Measurements from ENCODE around the gene ZNF614.
A peak's percentile ranks its signal among the peaks of the same experiment; 100 is the strongest.
"Not testable (repeated sequence)": the region's sequence is repeated elsewhere in the genome, so short reads cannot be mapped to it uniquely, and the experiment has no call there.

ZNF614 gene

GRCh38 chr19:52028027-52028779 is at the start of gene ZNF614:
Gene ZNF614, minus strand, starts transcription at chr19:52028379. Its CDS starts 2,634 bp downstream, at chr19:52025745.
- DNase-seq: peak; percentile 85

- DNase-seq: no peak
Measured at GRCh38 chr19:52070496-52070895, 42.3 kb upstream of the ZNF614 start.

DNA sequence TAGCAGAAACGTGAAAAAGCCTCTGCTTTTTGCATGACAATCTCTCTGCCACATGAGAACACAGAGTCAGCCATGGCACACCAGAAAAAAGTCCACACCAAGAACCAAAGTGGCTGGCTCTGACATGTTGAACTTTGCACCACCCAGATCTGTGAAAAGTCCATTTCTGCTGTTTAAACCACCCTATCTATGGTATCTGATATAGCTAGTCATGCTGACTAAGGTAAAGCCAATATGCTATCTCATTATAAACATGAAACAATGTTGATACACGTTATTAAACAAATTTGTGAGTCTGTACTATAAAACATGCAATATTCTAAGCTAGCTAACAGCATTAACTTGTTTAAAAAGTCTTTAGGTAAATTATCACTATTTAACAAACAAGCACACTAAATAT is 41.5 kb upstream of the ZNF614 start:
- no peak for DNase-seq

DNA sequence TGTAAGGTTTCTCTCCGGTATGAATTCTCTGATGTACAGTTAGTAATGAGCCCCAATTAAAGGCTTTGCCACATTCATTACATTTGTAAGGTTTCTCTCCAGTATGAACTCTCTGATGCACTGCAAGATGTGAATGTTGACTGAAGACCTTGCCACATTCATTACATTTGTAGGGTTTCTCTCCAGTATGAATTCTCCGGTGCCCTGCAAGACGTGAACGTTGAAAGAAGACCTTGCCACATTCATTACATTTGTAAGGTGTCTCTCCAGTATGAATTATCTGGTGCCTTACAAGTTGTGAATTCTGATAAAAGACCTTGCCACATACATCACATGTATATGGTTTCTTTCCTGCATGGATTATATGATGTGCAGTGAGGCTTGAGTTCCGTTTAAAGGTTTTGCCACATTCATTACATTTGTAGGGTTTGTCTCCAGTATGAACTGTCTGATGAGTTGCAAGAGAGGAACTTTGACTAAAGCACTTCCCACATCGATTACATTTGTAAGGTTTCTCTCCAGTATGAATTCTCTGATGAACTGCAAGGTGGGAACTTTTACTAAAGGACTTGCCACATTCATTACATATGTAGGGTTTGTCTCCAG is 38.2 kb upstream of the ZNF614 start:
- no peak for DNase-seq

GRCh38 chr19:52065399-52065798 is 37.2 kb upstream of the ZNF614 start:
- no peak for DNase-seq

GRCh38 chr19:52056480-52056879 is 28.3 kb upstream of the ZNF614 start:
- not testable (repeated sequence) for DNase-seq

GRCh38 chr19:52051736-52052135 is 23.6 kb upstream of the ZNF614 start:
- DNase-seq: not testable (repeated sequence)

DNA sequence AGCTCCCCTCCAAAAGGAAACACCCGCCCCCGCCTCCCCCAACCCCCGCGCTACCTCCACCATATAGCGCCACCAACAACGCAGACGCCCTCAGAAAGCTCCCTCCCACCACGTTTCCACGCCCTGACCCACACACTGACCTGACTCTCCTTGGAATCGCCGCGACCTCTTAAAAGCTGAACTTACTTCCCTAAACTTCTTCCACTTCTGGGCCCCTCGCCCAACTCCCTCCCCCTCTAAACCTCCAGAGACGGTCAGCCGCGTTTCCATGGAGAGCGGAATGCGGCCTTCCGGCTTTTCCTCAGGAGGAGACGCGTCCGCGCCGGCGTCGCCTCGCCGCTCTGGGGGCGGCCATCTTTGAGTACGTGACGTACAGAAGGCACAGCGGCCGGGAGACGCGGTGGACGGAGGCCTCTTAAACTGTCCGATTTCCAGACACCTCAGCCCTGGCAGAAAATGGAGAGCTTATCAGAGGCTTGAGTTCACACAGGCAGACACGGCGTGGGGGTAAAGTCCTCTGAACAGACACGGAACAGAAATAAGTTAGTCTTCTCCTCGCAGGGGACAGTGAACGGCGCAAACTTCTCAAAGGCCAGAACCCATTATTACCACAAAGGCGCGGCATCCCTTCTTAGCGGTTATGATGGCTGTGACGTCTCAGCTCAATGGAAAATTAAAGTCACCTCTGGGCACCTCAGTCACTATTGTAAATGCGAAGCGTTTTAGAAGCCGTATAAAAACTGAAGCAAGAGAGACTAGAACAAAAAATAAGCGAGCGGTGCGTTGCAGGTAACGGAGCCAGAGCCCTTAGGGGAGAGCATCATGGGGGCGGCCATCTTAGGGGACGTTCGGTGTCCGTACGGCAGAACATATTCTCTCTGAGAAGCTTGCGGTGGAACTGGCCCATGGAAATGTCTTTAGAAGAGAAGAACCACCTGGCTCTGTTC is 20.6 kb upstream of the ZNF614 start, which contains the start of gene ZNF432:
ZNF432 (minus strand) TSS at position 284 of the 947 bp plus-strand sequence. CDS start 1,970 bp downstream, outside the sequence.
- DNase-seq: peak; percentile 36

DNA sequence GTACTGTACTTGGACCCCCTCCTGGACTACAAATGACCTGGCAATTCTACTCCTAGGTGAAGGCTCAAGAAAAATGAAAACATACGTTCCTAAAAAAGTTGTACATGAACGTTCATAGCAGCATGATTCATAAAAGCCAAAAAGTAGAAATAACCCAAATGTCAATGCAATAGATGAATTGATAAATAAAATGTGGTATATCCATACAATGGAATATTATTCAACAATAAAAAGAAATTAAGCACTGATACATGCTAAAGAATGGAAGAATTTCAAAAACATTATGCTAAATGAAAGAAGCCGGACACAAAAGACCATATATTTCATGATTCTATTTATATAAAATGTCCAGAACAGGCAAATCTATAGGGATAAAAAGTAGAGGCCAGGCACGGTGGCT is 11.0 kb upstream of the ZNF614 start:
- DNase-seq: no peak

DNA sequence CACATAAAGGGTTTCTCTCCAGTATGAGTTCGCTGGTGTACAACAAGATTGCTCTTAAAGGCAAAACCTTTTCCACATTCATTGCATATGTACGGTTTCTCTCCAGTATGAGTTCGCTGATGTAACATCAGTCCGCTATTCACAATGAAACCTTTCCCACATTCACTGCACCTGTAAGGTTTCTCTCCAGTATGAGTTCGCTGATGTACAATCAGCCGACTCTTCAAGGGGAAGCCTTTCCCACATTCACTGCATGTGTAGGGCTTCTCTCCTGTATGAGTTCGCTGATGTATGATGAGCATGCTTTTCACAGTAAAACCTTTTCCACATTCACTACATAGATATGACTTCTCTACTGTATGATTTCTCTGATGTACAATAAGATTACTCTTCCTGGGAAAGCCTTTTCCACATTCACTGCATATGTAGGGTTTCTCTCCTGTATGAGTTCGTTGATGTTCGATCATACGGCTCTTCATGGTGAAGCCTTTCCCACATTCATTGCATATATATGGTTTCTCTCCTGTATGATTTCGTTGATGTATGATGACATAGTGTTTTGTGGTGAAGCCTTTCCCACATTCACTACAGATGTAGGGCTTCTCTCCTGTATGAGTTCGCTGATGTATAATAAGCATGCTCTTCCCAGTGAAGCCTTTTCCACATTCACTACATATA is 6.0 kb upstream of the ZNF614 start:
- no peak for DNase-seq

DNA sequence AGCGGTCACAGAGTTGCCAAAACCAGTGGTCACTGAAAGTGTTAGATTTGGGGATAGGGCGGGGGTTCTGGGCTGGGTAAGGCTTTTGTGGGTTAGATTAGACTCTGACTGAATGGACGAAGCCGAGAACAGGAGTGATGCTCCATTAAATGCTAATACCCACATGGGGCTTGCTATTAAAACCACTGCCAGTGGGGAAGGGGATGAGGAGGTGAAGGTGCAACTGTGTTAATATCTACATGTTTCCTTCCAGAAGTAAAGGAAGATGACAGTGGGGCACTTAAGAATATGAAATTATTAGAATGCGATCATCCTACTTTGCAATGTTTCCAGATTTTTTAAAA is 573 bp upstream of the ZNF614 start:
- no peak for DNase-seq

- not testable (repeated sequence) for DNase-seq
Measured at GRCh38 chr19:52026255-52026990, 1.8 kb downstream of the ZNF614 start.

GRCh38 chr19:52024478-52024877 is 3.7 kb downstream of the ZNF614 start:
- not testable (repeated sequence) for DNase-seq

DNA sequence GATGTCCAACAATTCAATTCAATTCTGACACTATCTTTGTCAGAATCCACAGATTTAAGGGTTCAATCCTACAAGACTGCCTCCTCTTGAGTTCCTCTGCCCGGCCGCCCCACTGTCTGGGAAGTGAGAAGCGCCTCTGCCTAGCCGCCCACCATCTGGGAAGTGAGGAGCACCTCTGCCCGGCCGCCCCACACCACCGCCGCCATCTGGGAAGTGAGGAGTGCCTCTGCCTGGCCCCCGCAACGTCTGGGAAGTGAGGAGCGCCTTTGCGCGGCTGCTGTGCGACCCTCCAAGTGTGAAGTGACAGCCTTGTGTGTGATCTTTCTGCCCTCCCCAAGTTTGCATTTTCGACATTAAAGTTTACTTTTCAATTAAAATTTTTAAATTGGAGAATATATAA is 6.0 kb downstream of the ZNF614 start:
- no peak for DNase-seq

GRCh38 chr19:52020506-52020905 is 7.7 kb downstream of the ZNF614 start:
- DNase-seq: no peak

DNA sequence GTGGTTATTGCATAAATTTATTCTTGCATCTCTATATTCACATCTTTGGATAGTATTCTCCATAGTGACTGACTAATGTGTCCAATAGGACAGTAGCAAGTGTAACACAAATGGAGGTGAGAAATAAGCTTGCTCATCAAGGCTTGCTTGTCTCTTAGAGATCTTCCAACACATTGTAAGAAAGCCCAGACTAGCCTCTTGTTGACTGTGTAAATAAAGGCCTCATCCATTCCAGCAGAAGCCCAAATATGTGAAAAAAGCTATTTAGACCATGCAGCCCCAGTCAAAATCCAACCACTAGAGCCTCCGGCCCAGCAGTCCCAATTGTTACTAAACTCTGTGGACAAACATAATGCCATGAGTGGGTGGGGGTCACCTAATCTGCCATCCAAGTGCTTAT is 17.5 kb downstream of the ZNF614 start:
- no peak for DNase-seq

DNA sequence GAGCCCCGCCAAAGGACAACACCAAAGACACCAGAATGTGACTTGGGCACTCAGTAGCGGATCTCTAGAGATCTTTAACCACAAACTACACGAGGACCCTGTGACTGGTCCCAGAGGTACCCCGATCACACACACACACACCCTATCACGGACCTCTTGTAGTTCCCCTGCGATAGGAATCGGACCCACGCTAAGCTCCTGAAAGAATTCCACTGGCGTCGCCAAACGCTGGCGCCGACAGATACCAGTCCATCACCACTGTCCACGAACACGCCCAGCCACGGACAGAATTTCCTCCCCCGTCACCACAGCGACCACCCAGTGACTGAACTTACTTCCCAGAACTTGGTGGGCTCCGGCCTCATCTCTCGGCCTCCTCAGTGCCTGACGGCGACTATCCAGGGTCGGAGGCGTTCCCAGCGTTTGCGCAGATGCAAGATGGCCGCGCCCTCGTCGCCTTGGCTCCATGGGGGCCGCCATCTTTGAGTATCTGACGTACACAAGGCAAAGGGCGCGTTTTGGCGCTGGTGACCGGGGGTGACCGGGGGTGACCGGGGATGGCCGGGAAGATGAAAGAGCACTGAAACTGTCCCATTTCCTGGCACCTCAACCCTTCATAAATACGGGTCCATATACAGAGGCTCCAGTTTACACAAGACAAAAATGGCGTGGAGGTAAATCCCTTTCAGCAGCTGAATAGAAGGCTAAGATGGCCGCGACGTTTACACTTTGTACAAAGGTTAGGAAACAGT is 20.2 kb downstream of the ZNF614 start, which contains the start of gene ZNF615:
ZNF615 (minus strand) TSS at position 406 of the 752 bp plus-strand sequence. CDS start 4,500 bp downstream, outside the sequence.
- peak; percentile 46 for DNase-seq

DNA sequence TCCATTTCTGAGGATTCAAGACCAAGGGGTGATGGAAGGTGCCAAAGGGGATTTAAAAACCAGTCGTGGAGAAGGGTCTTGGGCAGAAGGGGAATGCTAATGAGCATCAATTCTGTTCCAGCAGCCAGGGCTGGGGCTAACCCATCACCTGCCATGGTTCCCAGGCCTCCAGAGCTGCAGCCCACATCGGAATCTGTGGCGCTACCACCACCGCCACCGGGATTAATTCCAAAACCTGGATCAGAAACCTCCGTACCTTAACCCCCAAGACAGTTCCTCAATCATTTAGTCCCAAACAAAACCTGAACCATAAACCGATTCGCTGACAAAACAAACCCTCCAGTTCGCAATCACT is 20.8 kb downstream of the ZNF614 start:
- DNase-seq: no peak

- DNase-seq: no peak
Measured at GRCh38 chr19:51994048-51994644, 34.0 kb downstream of the ZNF614 start.

- DNase-seq: no peak
Measured at GRCh38 chr19:51993422-51993821, 34.8 kb downstream of the ZNF614 start.

All from NCI-H524 treated with DMSO at 0.1 percent for 48 hours (cell line).